ENCODE measurements around the gene ARID2. TPM values are rescaled to one million over a fixed set of nuclear protein-coding genes. Genes with fewer than 3 reads are reported as not detected.

Gene ARID2
- total RNA-seq: 97.8 TPM

DNA sequence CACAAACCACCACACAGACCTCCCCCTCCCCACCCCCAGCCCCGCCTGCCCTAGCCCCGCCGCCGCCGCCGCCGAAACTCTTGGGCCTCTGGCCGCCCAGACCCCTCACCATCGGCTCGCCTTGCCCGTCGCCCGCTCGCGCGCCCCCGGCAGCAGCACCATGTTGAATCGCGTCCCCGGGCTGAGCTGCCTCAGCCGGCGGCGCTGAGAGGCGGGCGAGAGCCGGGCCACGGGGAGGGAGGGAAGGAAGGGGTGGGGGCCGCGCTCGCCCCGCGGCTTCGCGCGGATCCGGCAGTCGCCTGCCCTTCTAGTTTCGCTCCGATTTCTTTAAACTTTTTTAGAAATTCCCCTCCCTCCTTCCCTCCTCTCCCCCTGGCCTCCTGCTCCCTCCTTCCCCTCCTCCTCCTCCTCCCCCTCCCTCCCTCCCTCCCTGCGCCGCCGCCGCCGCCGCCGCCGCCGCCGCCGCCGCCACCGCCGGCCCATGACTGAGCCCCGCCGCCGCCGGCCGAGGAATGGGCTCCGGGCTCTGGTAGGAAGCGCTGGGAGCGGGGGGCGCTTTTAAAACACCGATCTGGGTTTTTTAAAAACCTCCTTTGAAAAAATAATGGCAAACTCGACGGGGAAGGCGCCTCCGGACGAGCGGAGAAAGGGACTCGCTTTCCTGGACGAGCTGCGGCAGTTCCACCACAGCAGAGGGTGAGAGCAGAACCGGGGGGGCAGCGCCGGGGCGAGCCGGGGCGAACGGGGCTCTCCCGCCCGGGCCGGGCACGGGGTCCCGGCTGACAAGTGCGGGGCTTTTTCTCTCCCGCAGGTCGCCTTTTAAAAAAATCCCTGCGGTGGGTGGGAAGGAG, at the start of gene ARID2:
TSS of gene ARID2 (plus strand) at position 474 of the 851 bp plus-strand sequence. CDS start at position 605, 131 bp downstream.

Measured in camera-type eye (tissue), 1 donor.